ENCODE data around the gene TUG1. TPM values are rescaled to one million over a fixed set of nuclear protein-coding genes. Genes with fewer than 3 reads are reported as not detected.

Gene TUG1
- total and polyA plus RNA-seq, 2 donors (not counting 3 experiments of a cell fraction or from before 2014, with no cell fraction given), result 77.1 to 85.9 TPM

GRCh38 chr22:30931541-30932300, 37.3 kb upstream of the TUG1 start:
- no peaks in the 10 kb centered on the region for H3K79me2 ChIP-seq (ENCODE audit: control insufficient read depth, insufficient read depth, low read length)
- TF ChIP-seq, protein P1, sequence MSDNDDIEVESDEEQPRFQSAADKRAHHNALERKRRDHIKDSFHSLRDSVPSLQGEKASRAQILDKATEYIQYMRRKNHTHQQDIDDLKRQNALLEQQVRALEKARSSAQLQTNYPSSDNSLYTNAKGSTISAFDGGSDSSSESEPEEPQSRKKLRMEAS (IDR thresholded peaks at IDR 0.05; ENCODE audit: insufficient read depth, insufficient read length), result no peak
- no peak for TF ChIP-seq POLR2AphosphoS5 (IDR thresholded peaks at IDR 0.05; ENCODE audit: insufficient read depth, low read depth, low read length)
- no peak for TF ChIP-seq EZH2 (IDR thresholded peaks at IDR 0.05; ENCODE audit: borderline replicate concordance, low read depth, low read length, severe bottlenecking)
- TF ChIP-seq POLR2A (IDR thresholded peaks at IDR 0.05; ENCODE audit: low read depth, low read length), result no peak
- no peak for TF ChIP-seq GATA2 (IDR thresholded peaks at IDR 0.05; ENCODE audit: insufficient read depth, insufficient read length, low read depth, low read length)
- TF ChIP-seq JUN (IDR thresholded peaks at IDR 0.05; ENCODE audit: borderline replicate concordance, insufficient read depth, insufficient read length, low read depth), result no peak
- TF ChIP-seq, protein P2, sequence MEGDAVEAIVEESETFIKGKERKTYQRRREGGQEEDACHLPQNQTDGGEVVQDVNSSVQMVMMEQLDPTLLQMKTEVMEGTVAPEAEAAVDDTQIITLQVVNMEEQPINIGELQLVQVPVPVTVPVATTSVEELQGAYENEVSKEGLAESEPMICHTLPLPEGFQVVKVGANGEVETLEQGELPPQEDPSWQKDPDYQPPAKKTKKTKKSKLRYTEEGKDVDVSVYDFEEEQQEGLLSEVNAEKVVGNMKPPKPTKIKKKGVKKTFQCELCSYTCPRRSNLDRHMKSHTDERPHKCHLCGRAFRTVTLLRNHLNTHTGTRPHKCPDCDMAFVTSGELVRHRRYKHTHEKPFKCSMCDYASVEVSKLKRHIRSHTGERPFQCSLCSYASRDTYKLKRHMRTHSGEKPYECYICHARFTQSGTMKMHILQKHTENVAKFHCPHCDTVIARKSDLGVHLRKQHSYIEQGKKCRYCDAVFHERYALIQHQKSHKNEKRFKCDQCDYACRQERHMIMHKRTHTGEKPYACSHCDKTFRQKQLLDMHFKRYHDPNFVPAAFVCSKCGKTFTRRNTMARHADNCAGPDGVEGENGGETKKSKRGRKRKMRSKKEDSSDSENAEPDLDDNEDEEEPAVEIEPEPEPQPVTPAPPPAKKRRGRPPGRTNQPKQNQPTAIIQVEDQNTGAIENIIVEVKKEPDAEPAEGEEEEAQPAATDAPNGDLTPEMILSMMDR (IDR thresholded peaks at IDR 0.05; ENCODE audit: extremely low read depth in 1 of 2, insufficient read depth in 1 of 2, low read depth in 1 of 2, low read length in 2 of 2), result no peak
- no peak for TF ChIP-seq FOS (IDR thresholded peaks at IDR 0.05; ENCODE audit: borderline replicate concordance, insufficient read depth, low read length)
- no peak for TF ChIP-seq MYC (IDR thresholded peaks at IDR 0.05; ENCODE audit: low read depth, low read length)
- DNase-seq (ENCODE audit: low read depth, low spot score) (no peak), FAIRE-seq (no peak)
- no TSS peak for BruUV-seq (replicated peaks)
- no peak overlapping the region for H3K9ac ChIP-seq (replicated peaks; ENCODE audit: extremely low read depth, insufficient read depth, low read length)
- no peaks in the 10 kb centered on the region for H3K27me3 ChIP-seq (ENCODE audit: control insufficient read depth in 2 of 2, insufficient read depth in 2 of 2, low read length in 2 of 2)
- H3K36me3 ChIP-seq (ENCODE audit: control insufficient read depth in 2 of 2, extremely low read depth in 1 of 2, insufficient read depth in 2 of 2, low read length in 2 of 2), result peaks cover 26 to 68% of the 10 kb centered on the region in 2 experiments
- no peak overlapping the region for H2AFZ ChIP-seq (ENCODE audit: low read depth, low read length)
- no peak overlapping the region for H3K4me3 ChIP-seq (replicated peaks in 1 of 3; ENCODE audit: insufficient read depth in 1 of 3, low read depth in 1 of 3, low read length in 3 of 3)
- H4K20me1 ChIP-seq (replicated peaks; ENCODE audit: control insufficient read depth, extremely low read depth, insufficient read depth, low read length), result no peaks in the 10 kb centered on the region
- H3K9me3 ChIP-seq (replicated peaks; ENCODE audit: control insufficient read depth, insufficient read depth, low read length), result no peaks in the 10 kb centered on the region
- H3K27ac ChIP-seq (ENCODE audit: insufficient read depth, low read depth, low read length), result no peak overlapping the region
- ChIA-PET CTCF (interaction anchor here (0.6 to 1.2 kb wide), 3 partner anchors 12 to 154 kb away, joined by 3 read pairs; no protein-coding TSS in a partner anchor), POLR2A (no interaction called here)
- no peaks in the 10 kb centered on the region for H3K4me1 ChIP-seq (ENCODE audit: control insufficient read depth, extremely low read depth, insufficient read depth, low read length)
- H3K4me2 ChIP-seq (ENCODE audit: insufficient read depth, low read length), result no peak overlapping the region
- intact Hi-C loops (cut with micrococcal nuclease) (no loop called here), dilution Hi-C loops (cut with MboI; ENCODE audit: extremely low pct_ligation_motif_present, low sequenced_read_pairs) (loop anchor here (10.0 kb wide), 1 partner anchor 237 kb away; the partner anchor contains the start of gene OSBP2)
- no peaks in the 10 kb centered on the region for H3K9me1 ChIP-seq (replicated peaks; ENCODE audit: control insufficient read depth, extremely low read depth, insufficient read depth, low read length)
